ENCODE results near the gene LY6G6F. TPM values are rescaled to one million over a fixed set of nuclear protein-coding genes. Genes with fewer than 3 reads are reported as not detected.

Gene LY6G6F
- total RNA-seq, 1 experiment from 2014 or later, result not detected

GRCh38 chr6:31683591-31683990, 23.1 kb upstream of the LY6G6F start:
- Mint-ChIP-seq H3K9me3 (ENCODE audit: unreplicated experiment) (no peaks in the 10 kb centered on the region), H3K27me3 (ENCODE audit: insufficient read depth, unreplicated experiment) (peaks cover 2% of the 10 kb centered on the region), H3K27ac (ENCODE audit: low read depth, unreplicated experiment) (no peak overlapping the region), H3K36me3 (ENCODE audit: insufficient read depth, unreplicated experiment) (peaks cover 28% of the 10 kb centered on the region), H3K4me3 (ENCODE audit: unreplicated experiment) (no peak overlapping the region), H3K4me1 (ENCODE audit: insufficient read depth, unreplicated experiment) (peaks cover 12% of the 10 kb centered on the region)
- CTCF ChIA-PET, result interaction anchor here (1.2 kb wide), 1 partner anchor 268 kb away, joined by 3 read pairs; no protein-coding TSS in a partner anchor
- POLR2A ChIA-PET, result no interaction called here
- intact Hi-C loops (cut with micrococcal nuclease), result loop anchor here (5.0 kb wide), 1 partner anchor 204 kb away; no protein-coding TSS in a partner anchor
- DNase-seq (ENCODE audit: unreplicated experiment), result no peak
- no TSS peak for BruUV-seq (replicated peaks)
- TF ChIP-seq CTCF (IDR thresholded peaks at IDR 0.05; ENCODE audit: unreplicated experiment), result no peak

GRCh38 chr6:31686483-31686882, 20.2 kb upstream of the LY6G6F start:
- CTCF ChIA-PET, result no interaction called here
- H3K27me3 Mint-ChIP-seq (ENCODE audit: insufficient read depth, unreplicated experiment), result no peaks in the 10 kb centered on the region
- no TSS peak for BruUV-seq (replicated peaks)
- intact Hi-C loops (cut with micrococcal nuclease), result no loop called here
- no peak overlapping the region for H3K4me3 Mint-ChIP-seq (ENCODE audit: unreplicated experiment)
- H3K36me3 Mint-ChIP-seq (ENCODE audit: insufficient read depth, unreplicated experiment), result peaks cover 35% of the 10 kb centered on the region
- DNase-seq (ENCODE audit: unreplicated experiment), result no peak
- POLR2A ChIA-PET, result interaction anchor here (0.6 kb wide), 1 partner anchor 1184 kb away, joined by 3 read pairs; no protein-coding TSS in a partner anchor
- H3K27ac Mint-ChIP-seq (ENCODE audit: low read depth, unreplicated experiment), result no peak overlapping the region
- peaks cover 6% of the 10 kb centered on the region for H3K4me1 Mint-ChIP-seq (ENCODE audit: insufficient read depth, unreplicated experiment)
- no peaks in the 10 kb centered on the region for H3K9me3 Mint-ChIP-seq (ENCODE audit: unreplicated experiment)
- no peak for TF ChIP-seq CTCF (IDR thresholded peaks at IDR 0.05; ENCODE audit: unreplicated experiment)

DNA sequence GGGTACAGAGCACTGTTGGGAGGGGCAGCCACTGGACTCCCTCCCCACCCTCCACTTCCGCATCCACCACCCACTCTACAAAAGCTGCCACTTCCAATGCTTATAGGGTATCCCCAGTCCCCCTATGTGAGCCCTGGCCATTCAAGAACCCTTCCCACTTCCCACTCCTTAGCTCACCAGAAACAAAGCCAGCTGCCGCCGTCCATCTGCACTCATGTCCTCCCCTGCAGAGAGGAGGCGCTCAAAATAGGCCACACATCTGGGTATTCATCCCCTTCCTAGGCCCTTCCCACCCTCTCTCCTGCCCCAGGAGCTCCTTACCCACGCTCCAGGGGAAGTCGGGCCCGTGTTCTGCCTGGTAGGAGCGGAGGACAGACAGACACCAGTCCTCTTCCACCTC, 19.3 kb upstream of the LY6G6F start:
- TF ChIP-seq CTCF (IDR thresholded peaks at IDR 0.05; ENCODE audit: unreplicated experiment), result no peak
- intact Hi-C loops (cut with micrococcal nuclease), result no loop called here
- Mint-ChIP-seq H3K27ac (ENCODE audit: low read depth, unreplicated experiment) (no peak overlapping the region), H3K27me3 (ENCODE audit: insufficient read depth, unreplicated experiment) (no peaks in the 10 kb centered on the region), H3K36me3 (ENCODE audit: insufficient read depth, unreplicated experiment) (peaks cover 35% of the 10 kb centered on the region), H3K4me1 (ENCODE audit: insufficient read depth, unreplicated experiment) (peaks cover 6% of the 10 kb centered on the region), H3K9me3 (ENCODE audit: unreplicated experiment) (no peaks in the 10 kb centered on the region), H3K4me3 (ENCODE audit: unreplicated experiment) (no peak overlapping the region)
- CTCF ChIA-PET, result interaction anchor here (0.6 to 0.7 kb wide), 3 partner anchors 82 to 288 kb away, joined by 3 to 4 read pairs (median 3); no protein-coding TSS in a partner anchor
- DNase-seq (ENCODE audit: unreplicated experiment), result no peak
- BruUV-seq (replicated peaks), result no TSS peak
- POLR2A ChIA-PET, result interaction anchor here (0.7 kb wide), 1 partner anchor 26 kb away, joined by 3 read pairs; no protein-coding TSS in a partner anchor

GRCh38 chr6:31687860-31688693, 18.6 kb upstream of the LY6G6F start:
- H3K4me3 Mint-ChIP-seq (ENCODE audit: unreplicated experiment), result no peak overlapping the region
- BruUV-seq (replicated peaks), result no TSS peak
- intact Hi-C loops (cut with micrococcal nuclease), result no loop called here
- no peaks in the 10 kb centered on the region for H3K27me3 Mint-ChIP-seq (ENCODE audit: insufficient read depth, unreplicated experiment)
- TF ChIP-seq CTCF (IDR thresholded peaks at IDR 0.05; ENCODE audit: unreplicated experiment), result no peak
- ChIA-PET CTCF (interaction anchor here (0.6 to 0.7 kb wide), 4 partner anchors 145 to 287 kb away, joined by 3 to 4 read pairs (median 3); no protein-coding TSS in a partner anchor), POLR2A (interaction anchor here (0.7 kb wide), 1 partner anchor 27 kb away, joined by 3 read pairs; no protein-coding TSS in a partner anchor)
- no peak overlapping the region for H3K27ac Mint-ChIP-seq (ENCODE audit: low read depth, unreplicated experiment)
- H3K36me3 Mint-ChIP-seq (ENCODE audit: insufficient read depth, unreplicated experiment), result peaks cover 42% of the 10 kb centered on the region
- no peak for DNase-seq (ENCODE audit: unreplicated experiment)
- peaks cover 6% of the 10 kb centered on the region for H3K4me1 Mint-ChIP-seq (ENCODE audit: insufficient read depth, unreplicated experiment)
- H3K9me3 Mint-ChIP-seq (ENCODE audit: unreplicated experiment), result no peaks in the 10 kb centered on the region
